Activated CD4-positive, alpha-beta memory T cell treated with anti-CD3 and anti-CD28 coated beads, Interleukin-2, amount 10 ng/mL, durations not matched to agents 7 days and 5 days (primary cell): ENCODE results near the gene TANGO6. TPM values are rescaled to one million over a fixed set of nuclear protein-coding genes. Genes with fewer than 3 reads are reported as not detected.

ENCODE experiments used
- CTCF ChIA-PET: fragments of 350-600 bp; sonication (Branson Sonifier 250); formaldehyde crosslinking; loops from one replicate; lab custom pipeline; 2021; ENCODE audit warnings: antibody characterized with exemption, inconsistent platforms; lab: Charles Lee
- POLR2A ChIA-PET: fragments of 350-600 bp; sonication (Branson Sonifier 250); formaldehyde crosslinking; loops from one replicate; lab custom pipeline; 2021; ENCODE audit warnings: antibody characterized with exemption; lab: Charles Lee
- DNase-seq: peaks from one replicate; pipeline ENCODE4 v3.0.0-alpha.2; 2020
- H3K27ac Mint-ChIP-seq: one replicate; pipeline ENCODE4 v1.8.0; 2021; ENCODE audit warnings: mild to moderate bottlenecking, mixed read lengths
- H3K27me3 Mint-ChIP-seq: one replicate; pipeline ENCODE4 v1.8.0; 2021; ENCODE audit warnings: mixed read lengths
- H3K36me3 Mint-ChIP-seq: one replicate; pipeline ENCODE4 v1.8.0; 2021; ENCODE audit warnings: low read depth, mixed read lengths
- H3K4me1 Mint-ChIP-seq: one replicate; pipeline ENCODE4 v1.8.0; 2021; ENCODE audit warnings: mixed read lengths
- H3K4me3 Mint-ChIP-seq: one replicate; pipeline ENCODE4 v1.8.0; 2021; ENCODE audit warnings: mild to moderate bottlenecking, mixed read lengths
- H3K9me3 Mint-ChIP-seq: one replicate; pipeline ENCODE4 v1.8.0; 2021; ENCODE audit warnings: mixed read lengths
- total RNA-seq, 2 experiments: library from RNA; stranded (reverse); gene quantifications; one replicate each; pipeline ENCODE4 v1.2.3, GENCODE V29; 2021

The TANGO6 gene
- total RNA-seq, 2 experiments from 2014 or later, result 20.7 to 22.3 TPM

DNA sequence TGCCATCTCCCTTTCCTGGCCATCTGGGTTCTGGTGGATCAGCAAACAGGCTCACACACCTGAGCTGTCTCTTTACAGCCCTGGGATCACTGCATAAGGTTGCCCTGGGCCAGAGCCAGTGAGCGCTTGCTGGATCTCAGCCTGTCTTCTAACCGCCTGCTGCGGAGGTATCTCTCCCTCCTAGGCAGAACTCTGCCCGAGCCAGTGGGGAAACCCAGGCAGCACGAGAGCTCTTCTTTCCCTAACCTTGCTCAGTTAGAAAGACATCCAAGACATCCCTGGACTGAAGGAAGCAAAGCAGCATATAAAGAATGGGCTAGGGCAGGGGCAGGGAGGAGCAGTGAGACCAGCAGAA lies 268.5 kb downstream of the TANGO6 start:
- H3K27ac Mint-ChIP-seq, result no peak overlapping the region
- no peaks in the 10 kb centered on the region for H3K9me3 Mint-ChIP-seq
- H3K4me3 Mint-ChIP-seq, result no peak overlapping the region
- CTCF ChIA-PET, result interaction anchor here (0.6 to 1.3 kb wide), 4 partner anchors 16 to 76 kb away, joined by 3 read pairs; no protein-coding TSS in a partner anchor
- peaks cover 8% of the 10 kb centered on the region for H3K4me1 Mint-ChIP-seq
- H3K27me3 Mint-ChIP-seq, result peaks cover 14% of the 10 kb centered on the region
- POLR2A ChIA-PET, result no interaction called here
- H3K36me3 Mint-ChIP-seq, result peaks cover 3% of the 10 kb centered on the region
- no peak for DNase-seq

DNA sequence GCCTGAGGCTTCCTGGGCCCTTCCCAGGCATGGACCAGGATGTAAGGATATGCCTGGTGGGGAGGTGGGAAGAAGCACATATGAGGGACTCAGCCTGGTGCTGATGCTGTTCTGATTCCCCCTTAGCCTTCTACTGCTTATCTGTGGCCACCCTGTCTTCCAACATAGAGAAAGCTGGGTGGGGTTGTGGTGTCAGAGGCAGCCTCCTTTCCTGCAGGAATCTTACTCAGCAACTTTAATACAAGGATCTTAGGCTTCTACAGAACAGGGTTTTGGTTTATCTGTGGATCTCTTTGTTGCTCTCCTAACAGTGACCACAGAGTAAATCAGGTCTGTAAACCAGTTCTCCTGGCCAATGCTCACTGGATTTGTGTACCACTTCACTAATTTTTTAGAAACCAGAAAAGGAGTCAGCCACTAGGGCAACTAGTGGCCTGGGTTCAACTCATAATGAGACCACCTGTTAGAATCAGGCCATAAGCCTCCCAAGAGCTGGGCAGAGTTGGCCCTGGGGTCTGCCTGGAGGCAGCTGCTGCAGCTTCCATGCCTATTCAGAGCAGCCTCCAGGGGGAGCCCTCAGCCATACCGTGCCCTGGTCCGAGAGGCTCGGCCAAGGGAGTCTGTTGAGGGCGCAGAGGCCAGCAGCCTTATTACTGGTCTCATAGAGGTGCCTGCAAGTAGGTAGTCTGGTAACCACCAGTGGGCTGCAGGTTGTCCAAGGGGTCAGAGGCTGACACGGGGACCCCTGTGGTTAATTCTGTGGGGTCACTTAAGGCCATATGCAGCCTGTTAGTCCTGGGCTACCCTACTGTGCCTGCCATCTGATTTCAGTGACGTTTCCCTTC lies 269.2 kb downstream of the TANGO6 start:
- peak; percentile 46 for DNase-seq
- no peak overlapping the region for H3K4me3 Mint-ChIP-seq
- POLR2A ChIA-PET, result interaction anchor here (1.7 kb wide), 1 partner anchor 21 kb away, joined by 4 read pairs; no protein-coding TSS in a partner anchor

DNA sequence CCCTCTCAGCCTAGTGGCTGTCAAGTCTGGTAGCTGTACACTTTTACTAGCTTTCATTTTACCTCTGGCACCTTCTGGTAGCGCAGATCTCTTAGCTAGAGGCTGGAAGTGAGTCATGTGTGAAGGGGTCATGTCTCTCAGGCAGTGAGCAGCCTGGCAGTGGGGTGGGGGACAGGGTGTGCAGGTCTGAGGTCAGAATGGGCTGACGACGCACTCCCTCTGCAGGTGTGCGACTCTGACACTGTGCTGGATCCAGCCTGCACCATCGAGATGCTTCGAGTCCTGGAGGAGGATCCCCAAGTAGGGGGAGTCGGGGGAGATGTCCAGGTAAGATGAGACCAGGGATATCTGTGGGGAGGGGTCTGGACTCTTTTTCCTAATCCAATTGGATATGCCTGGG lies 269.9 kb downstream of the TANGO6 start:
- DNase-seq, result no peak
- H3K27me3 Mint-ChIP-seq, result peaks cover 4% of the 10 kb centered on the region
- POLR2A ChIA-PET, result interaction anchor here (1.7 kb wide), 1 partner anchor 22 kb away, joined by 4 read pairs; no protein-coding TSS in a partner anchor
- H3K4me3 Mint-ChIP-seq, result no peak overlapping the region
- H3K27ac Mint-ChIP-seq, result no peak overlapping the region
- peaks cover 3% of the 10 kb centered on the region for H3K4me1 Mint-ChIP-seq
- CTCF ChIA-PET, result interaction anchor here (0.7 to 2.3 kb wide), 12 partner anchors 9 to 523 kb away, joined by 3 to 41 read pairs (median 4); partner anchors contain the start of genes CHTF8, SNTB2 and UTP4
- peaks cover 10% of the 10 kb centered on the region for H3K36me3 Mint-ChIP-seq
- no peaks in the 10 kb centered on the region for H3K9me3 Mint-ChIP-seq

More for the DNA sequence above, 269.2 kb downstream of the TANGO6 start:
- H3K27ac Mint-ChIP-seq, result no peak overlapping the region
- H3K4me1 Mint-ChIP-seq, result peaks cover 3% of the 10 kb centered on the region
- CTCF ChIA-PET, result interaction anchor here (0.6 to 2.3 kb wide), 13 partner anchors 10 to 522 kb away, joined by 3 to 41 read pairs (median 3); partner anchors contain the start of genes CHTF8, SNTB2 and UTP4
- H3K36me3 Mint-ChIP-seq, result peaks cover 3% of the 10 kb centered on the region
- peaks cover 9% of the 10 kb centered on the region for H3K27me3 Mint-ChIP-seq
- H3K9me3 Mint-ChIP-seq, result no peaks in the 10 kb centered on the region

DNA sequence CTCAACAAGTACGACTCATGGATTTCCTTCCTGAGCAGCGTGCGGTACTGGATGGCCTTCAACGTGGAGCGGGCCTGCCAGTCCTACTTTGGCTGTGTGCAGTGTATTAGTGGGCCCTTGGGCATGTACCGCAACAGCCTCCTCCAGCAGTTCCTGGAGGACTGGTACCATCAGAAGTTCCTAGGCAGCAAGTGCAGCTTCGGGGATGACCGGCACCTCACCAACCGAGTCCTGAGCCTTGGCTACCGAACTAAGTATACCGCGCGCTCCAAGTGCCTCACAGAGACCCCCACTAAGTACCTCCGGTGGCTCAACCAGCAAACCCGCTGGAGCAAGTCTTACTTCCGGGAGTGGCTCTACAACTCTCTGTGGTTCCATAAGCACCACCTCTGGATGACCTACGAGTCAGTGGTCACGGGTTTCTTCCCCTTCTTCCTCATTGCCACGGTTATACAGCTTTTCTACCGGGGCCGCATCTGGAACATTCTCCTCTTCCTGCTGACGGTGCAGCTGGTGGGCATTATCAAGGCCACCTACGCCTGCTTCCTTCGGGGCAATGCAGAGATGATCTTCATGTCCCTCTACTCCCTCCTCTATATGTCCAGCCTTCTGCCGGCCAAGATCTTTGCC lies 271.1 kb downstream of the TANGO6 start:
- POLR2A ChIA-PET, result interaction anchor here (1.7 kb wide), 1 partner anchor 23 kb away, joined by 4 read pairs; no protein-coding TSS in a partner anchor

DNA sequence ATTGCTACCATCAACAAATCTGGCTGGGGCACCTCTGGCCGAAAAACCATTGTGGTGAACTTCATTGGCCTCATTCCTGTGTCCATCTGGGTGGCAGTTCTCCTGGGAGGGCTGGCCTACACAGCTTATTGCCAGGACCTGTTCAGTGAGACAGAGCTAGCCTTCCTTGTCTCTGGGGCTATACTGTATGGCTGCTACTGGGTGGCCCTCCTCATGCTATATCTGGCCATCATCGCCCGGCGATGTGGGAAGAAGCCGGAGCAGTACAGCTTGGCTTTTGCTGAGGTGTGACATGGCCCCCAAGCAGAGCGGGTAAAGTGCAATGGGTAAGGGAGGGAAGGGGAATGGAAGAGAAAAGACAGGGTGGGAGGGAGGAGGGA lies 271.6 kb downstream of the TANGO6 start:
- peaks cover 3% of the 10 kb centered on the region for H3K4me1 Mint-ChIP-seq
- DNase-seq, result no peak
- ChIA-PET POLR2A (no interaction called here), CTCF (no interaction called here)
- no peak overlapping the region for H3K4me3 Mint-ChIP-seq
- H3K36me3 Mint-ChIP-seq, result peaks cover 21% of the 10 kb centered on the region
- no peak overlapping the region for H3K27ac Mint-ChIP-seq
- H3K27me3 Mint-ChIP-seq, result no peaks in the 10 kb centered on the region
- H3K9me3 Mint-ChIP-seq, result no peaks in the 10 kb centered on the region

More for the DNA sequence above, 271.1 kb downstream of the TANGO6 start:
- Mint-ChIP-seq H3K4me1 (peaks cover 3% of the 10 kb centered on the region), H3K4me3 (no peak overlapping the region), H3K27ac (no peak overlapping the region), H3K27me3 (no peaks in the 10 kb centered on the region), H3K36me3 (peaks cover 21% of the 10 kb centered on the region), H3K9me3 (no peaks in the 10 kb centered on the region)
- CTCF ChIA-PET, result interaction anchor here (1.8 to 2.3 kb wide), 3 partner anchors 8 to 15 kb away, joined by 5 to 41 read pairs (median 8); no protein-coding TSS in a partner anchor
- DNase-seq, result no peak

DNA sequence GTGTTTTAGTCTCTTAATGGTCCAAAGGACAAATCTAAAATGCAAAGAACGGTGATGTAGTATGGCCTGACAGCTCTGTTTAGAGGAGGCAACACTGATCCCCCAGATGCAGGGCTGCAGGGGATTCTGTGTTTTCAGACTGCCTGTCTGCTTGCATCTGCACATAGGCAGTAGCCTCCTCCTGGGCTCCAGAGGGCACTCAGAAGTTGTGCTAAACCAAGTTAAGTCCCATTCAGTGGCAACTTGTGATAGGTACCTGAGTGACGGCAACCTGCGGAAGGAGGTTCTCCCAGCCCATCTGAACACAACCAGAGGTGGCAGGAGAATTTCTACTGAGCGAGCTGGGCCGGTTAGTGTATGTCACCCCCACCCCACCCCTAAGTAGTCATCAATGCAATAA lies 272.0 kb downstream of the TANGO6 start:
- no peak for DNase-seq
- H3K27ac Mint-ChIP-seq, result no peak overlapping the region
- no peaks in the 10 kb centered on the region for H3K9me3 Mint-ChIP-seq
- CTCF ChIA-PET, result interaction anchor here (1.1 kb wide), 1 partner anchor 9 kb away, joined by 3 read pairs; no protein-coding TSS in a partner anchor
- no peak overlapping the region for H3K4me3 Mint-ChIP-seq
- peaks cover 3% of the 10 kb centered on the region for H3K4me1 Mint-ChIP-seq
- H3K27me3 Mint-ChIP-seq, result no peaks in the 10 kb centered on the region
- H3K36me3 Mint-ChIP-seq, result peaks cover 22% of the 10 kb centered on the region
- POLR2A ChIA-PET, result no interaction called here

DNA sequence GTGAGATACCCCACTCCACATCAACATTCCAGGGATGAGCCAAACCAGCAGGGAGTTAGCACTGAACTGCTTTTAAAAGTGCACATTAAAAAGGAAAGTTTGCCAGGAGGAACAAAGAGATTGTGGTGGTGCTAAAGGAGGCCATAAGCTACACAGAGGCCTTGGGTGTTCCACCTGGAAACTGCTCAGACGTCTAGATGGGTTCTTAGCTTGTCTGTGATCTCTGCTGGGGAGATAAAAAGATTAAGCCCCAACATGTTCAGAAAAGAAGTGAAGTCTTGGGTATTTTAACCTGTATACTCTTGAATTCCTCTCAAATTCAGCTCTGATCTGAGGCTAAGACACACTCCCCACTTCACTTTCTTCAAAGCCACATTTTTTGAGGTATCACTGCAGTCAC lies 272.5 kb downstream of the TANGO6 start:
- no peaks in the 10 kb centered on the region for H3K27me3 Mint-ChIP-seq
- no peak overlapping the region for H3K4me3 Mint-ChIP-seq
- H3K27ac Mint-ChIP-seq, result no peak overlapping the region
- ChIA-PET POLR2A (no interaction called here), CTCF (interaction anchor here (1.1 kb wide), 1 partner anchor 9 kb away, joined by 3 read pairs; no protein-coding TSS in a partner anchor)
- DNase-seq, result no peak
- peaks cover 3% of the 10 kb centered on the region for H3K4me1 Mint-ChIP-seq
- H3K36me3 Mint-ChIP-seq, result peaks cover 27% of the 10 kb centered on the region
- H3K9me3 Mint-ChIP-seq, result no peaks in the 10 kb centered on the region

DNA sequence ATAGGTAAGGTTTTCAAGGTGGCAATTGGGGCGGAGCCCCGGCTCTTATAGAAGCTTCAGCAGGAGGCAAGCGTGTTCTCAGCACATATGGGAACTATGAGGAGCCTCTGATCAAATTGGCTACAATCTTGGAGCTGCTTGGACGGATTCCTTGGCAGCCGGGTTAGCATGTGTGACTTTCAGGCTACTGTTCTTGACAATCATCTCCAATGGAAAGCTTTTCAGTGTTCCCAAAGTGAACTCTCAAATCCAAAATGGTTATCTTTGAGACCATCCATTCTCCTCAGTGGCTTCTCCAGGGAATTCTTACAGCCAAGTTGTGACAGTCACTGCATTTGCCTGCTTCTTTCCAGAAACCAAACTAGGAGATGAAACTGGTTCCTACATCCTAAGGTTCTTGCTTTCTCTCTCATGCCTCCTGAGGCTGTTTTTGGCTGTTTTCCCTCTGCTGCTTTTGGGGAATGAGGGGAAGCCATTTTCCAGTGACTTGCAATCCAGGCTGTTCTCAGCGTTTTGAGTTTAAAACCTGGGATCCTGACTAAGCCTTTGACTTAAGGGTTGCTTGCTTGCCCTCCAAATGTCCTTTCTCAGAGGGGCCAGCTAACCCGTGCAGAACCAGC lies 273.0 kb downstream of the TANGO6 start:
- Mint-ChIP-seq H3K4me3 (no peak overlapping the region), H3K27ac (no peak overlapping the region), H3K4me1 (peaks cover 3% of the 10 kb centered on the region), H3K36me3 (peaks cover 32% of the 10 kb centered on the region), H3K9me3 (no peaks in the 10 kb centered on the region), H3K27me3 (no peaks in the 10 kb centered on the region)
- ChIA-PET POLR2A (no interaction called here), CTCF (interaction anchor here (1.1 kb wide), 1 partner anchor 8 kb away, joined by 3 read pairs; no protein-coding TSS in a partner anchor)
- no peak for DNase-seq

DNA sequence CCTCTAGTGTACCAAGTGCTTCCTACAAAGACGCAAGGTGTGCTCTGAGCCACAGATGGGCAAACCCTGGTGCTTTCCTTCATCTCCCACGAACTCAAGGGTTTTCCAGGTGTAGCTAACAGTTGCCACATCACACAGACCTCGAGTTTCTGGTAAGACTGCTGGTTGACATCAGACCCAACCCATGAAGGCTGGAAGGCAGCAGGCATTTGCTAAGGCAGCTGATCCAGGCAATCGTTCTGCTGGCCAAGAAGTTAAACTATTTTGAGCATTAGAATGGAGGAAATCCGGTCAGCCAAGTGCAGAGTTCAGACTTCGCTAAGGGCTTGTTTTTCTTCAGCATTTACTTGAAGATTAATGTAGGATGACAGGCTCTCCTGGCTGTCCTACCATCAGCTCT lies 273.6 kb downstream of the TANGO6 start:
- DNase-seq, result no peak
- no peak overlapping the region for H3K27ac Mint-ChIP-seq
- H3K4me3 Mint-ChIP-seq, result no peak overlapping the region
- H3K9me3 Mint-ChIP-seq, result no peaks in the 10 kb centered on the region
- ChIA-PET POLR2A (no interaction called here), CTCF (interaction anchor here (1.0 kb wide), 1 partner anchor 13 kb away, joined by 3 read pairs; no protein-coding TSS in a partner anchor)
- H3K27me3 Mint-ChIP-seq, result no peaks in the 10 kb centered on the region
- peaks cover 34% of the 10 kb centered on the region for H3K36me3 Mint-ChIP-seq
- H3K4me1 Mint-ChIP-seq, result peaks cover 3% of the 10 kb centered on the region

DNA sequence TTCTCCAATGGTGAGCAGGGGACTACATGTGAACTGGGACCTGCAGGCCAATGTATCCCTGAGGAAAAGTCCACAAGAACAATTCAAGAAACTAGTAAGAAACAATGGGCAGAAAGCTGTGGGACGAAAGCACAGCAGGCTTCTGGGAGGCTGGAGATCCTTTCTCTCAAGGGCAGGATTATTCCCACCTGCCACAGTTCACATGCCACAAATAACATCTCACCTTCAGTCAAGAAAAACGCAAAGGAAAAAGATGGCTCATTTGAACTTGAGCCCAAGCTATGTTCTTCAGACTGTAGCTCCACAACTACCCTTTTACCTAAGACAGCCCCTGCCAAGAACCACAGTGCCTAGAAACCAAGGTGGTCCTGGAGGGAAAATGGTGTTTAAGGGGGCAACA lies 275.1 kb downstream of the TANGO6 start:
- POLR2A ChIA-PET, result no interaction called here

DNA sequence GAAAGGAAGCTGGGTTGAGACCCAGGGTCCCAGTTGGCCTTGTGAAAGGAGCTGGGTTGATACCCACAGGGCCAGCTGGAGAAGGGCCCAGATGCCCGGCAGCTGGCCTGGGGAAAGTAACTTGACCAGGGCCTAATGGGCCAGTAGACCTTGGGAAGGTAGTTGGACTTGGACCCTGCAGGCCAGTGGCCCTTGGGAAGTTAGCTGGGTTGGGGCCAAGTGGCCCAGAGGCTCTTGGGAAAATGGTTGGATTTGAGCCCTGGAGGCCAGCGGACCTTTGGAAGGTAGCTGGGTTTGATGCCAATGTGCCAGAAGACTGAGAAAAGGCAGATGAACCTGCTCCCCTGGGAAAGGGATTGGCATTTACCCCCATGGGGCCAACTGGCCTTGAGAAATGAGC lies 275.7 kb downstream of the TANGO6 start:
- Mint-ChIP-seq H3K27ac (no peak overlapping the region), H3K4me3 (no peak overlapping the region), H3K36me3 (peaks cover 34% of the 10 kb centered on the region), H3K4me1 (peaks cover 2% of the 10 kb centered on the region), H3K9me3 (no peaks in the 10 kb centered on the region), H3K27me3 (no peaks in the 10 kb centered on the region)
- ChIA-PET CTCF (no interaction called here), POLR2A (interaction anchor here (1.0 kb wide), 1 partner anchor 10 kb away, joined by 4 read pairs; no protein-coding TSS in a partner anchor)
- DNase-seq, result no peak

More for the DNA sequence above, 275.1 kb downstream of the TANGO6 start:
- Mint-ChIP-seq H3K27ac (no peak overlapping the region), H3K27me3 (no peaks in the 10 kb centered on the region), H3K4me1 (no peaks in the 10 kb centered on the region), H3K4me3 (no peak overlapping the region), H3K9me3 (no peaks in the 10 kb centered on the region), H3K36me3 (peaks cover 34% of the 10 kb centered on the region)
- DNase-seq, result no peak
- CTCF ChIA-PET, result no interaction called here

DNA sequence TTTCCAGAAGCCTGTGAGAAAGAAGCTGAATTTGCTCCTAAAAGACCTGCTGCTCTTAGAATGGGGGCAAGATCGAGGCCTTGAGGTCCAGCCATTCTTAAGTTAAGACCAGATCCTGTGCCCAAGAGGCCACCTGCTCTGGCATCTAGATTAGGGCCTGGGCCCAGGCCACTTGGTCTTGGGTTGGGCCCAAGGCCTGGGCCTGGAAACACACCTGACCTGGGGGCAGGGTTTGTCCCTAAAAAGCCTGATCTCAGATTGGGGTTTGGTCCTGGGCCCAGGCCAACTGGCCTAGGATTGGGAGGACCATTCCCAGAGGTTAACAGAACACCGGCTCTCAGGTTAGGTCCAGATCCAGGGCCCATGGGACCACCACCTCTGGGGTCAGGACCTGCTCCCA lies 276.2 kb downstream of the TANGO6 start:
- Mint-ChIP-seq H3K4me1 (peaks cover 4% of the 10 kb centered on the region), H3K27me3 (no peaks in the 10 kb centered on the region), H3K27ac (no peak overlapping the region), H3K36me3 (peaks cover 36% of the 10 kb centered on the region), H3K4me3 (no peak overlapping the region), H3K9me3 (no peaks in the 10 kb centered on the region)
- CTCF ChIA-PET, result no interaction called here
- POLR2A ChIA-PET, result interaction anchor here (0.9 to 1.0 kb wide), 2 partner anchors 11 kb away, joined by 3 to 4 read pairs; no protein-coding TSS in a partner anchor
- no peak for DNase-seq
